ENCODE results near the gene CIRBP. TPM values are rescaled to one million over a fixed set of nuclear protein-coding genes. Genes with fewer than 3 reads are reported as not detected.
"Not testable (repeated sequence)": the region's sequence is repeated elsewhere in the genome, so short reads cannot be mapped to it uniquely, and the experiment has no call there.

CIRBP gene
- total RNA-seq, 1 donor from 2014 or later: 399 TPM

GRCh38 chr19:1304197-1304924 is 35.2 kb downstream of the CIRBP start:
- H3K9me3 Mint-ChIP-seq: no peaks in the 10 kb centered on the region
- POLR2A ChIA-PET: no interaction called here
- ATAC-seq (ENCODE audit: low read depth) (no peak), DNase-seq (no peak)
- intact Hi-C loops (cut with micrococcal nuclease): no loop called here
- peaks cover 2% of the 10 kb centered on the region for H3K4me1 Mint-ChIP-seq
- no peaks in the 10 kb centered on the region for H3K27me3 Mint-ChIP-seq
- TF ChIP-seq CTCF (IDR thresholded peaks at IDR 0.05): no peak
- CTCF ChIA-PET: no interaction called here
- H3K27ac Mint-ChIP-seq: no peak overlapping the region
- no peaks in the 10 kb centered on the region for H3K36me3 Mint-ChIP-seq (ENCODE audit: low read depth)
- H3K4me3 Mint-ChIP-seq: no peak overlapping the region

GRCh38 chr19:1305354-1305753 is 36.2 kb downstream of the CIRBP start:
- POLR2A ChIA-PET: interaction anchor here (0.7 kb wide), 1 partner anchor 566 kb away, joined by 4 read pairs; no protein-coding TSS in a partner anchor
- H3K4me3 Mint-ChIP-seq; H3K27ac Mint-ChIP-seq; ATAC-seq (ENCODE audit: low read depth); H3K36me3 Mint-ChIP-seq (ENCODE audit: low read depth); intact Hi-C loops (cut with micrococcal nuclease); H3K4me1 Mint-ChIP-seq; DNase-seq; H3K27me3 Mint-ChIP-seq; H3K9me3 Mint-ChIP-seq: not testable (repeated sequence)
- CTCF ChIA-PET: interaction anchor here (0.7 kb wide), 1 partner anchor 50 kb away, joined by 3 read pairs; a partner anchor contains a TSS

- no peak overlapping the region for H3K4me3 Mint-ChIP-seq
- ATAC-seq (ENCODE audit: low read depth) (no peak), DNase-seq (no peak)
- H3K36me3 Mint-ChIP-seq (ENCODE audit: low read depth): no peaks in the 10 kb centered on the region
- intact Hi-C loops (cut with micrococcal nuclease): no loop called here
- no peaks in the 10 kb centered on the region for H3K27me3 Mint-ChIP-seq
- no peaks in the 10 kb centered on the region for H3K9me3 Mint-ChIP-seq
- H3K4me1 Mint-ChIP-seq: peaks cover 2% of the 10 kb centered on the region
- ChIA-PET POLR2A (no interaction called here), CTCF (interaction anchor here (1.0 kb wide), 1 partner anchor 8 kb away, joined by 3 read pairs; no protein-coding TSS in a partner anchor)
- TF ChIP-seq CTCF (IDR thresholded peaks at IDR 0.05): no peak
- H3K27ac Mint-ChIP-seq: no peak overlapping the region
Measured at GRCh38 chr19:1307320-1307719, 38.2 kb downstream of the CIRBP start.

GRCh38 chr19:1307755-1308303 is 38.7 kb downstream of the CIRBP start:
- ChIA-PET POLR2A (interaction anchor here (0.7 kb wide), 1 partner anchor 10 kb away, joined by 7 read pairs; no protein-coding TSS in a partner anchor), CTCF (no interaction called here)
- DNase-seq (no peak), ATAC-seq (ENCODE audit: low read depth) (no peak)
- Mint-ChIP-seq H3K27ac (no peak overlapping the region), H3K27me3 (no peaks in the 10 kb centered on the region), H3K9me3 (no peaks in the 10 kb centered on the region), H3K4me3 (no peak overlapping the region), H3K36me3 (ENCODE audit: low read depth) (no peaks in the 10 kb centered on the region), H3K4me1 (peaks cover 2% of the 10 kb centered on the region)
- TF ChIP-seq CTCF (IDR thresholded peaks at IDR 0.05): no peak
- intact Hi-C loops (cut with micrococcal nuclease): no loop called here

GRCh38 chr19:1308718-1309117 is 39.6 kb downstream of the CIRBP start:
- no peak overlapping the region for H3K27ac Mint-ChIP-seq
- no peaks in the 10 kb centered on the region for H3K9me3 Mint-ChIP-seq
- no peak overlapping the region for H3K4me3 Mint-ChIP-seq
- H3K27me3 Mint-ChIP-seq: no peaks in the 10 kb centered on the region
- no peaks in the 10 kb centered on the region for H3K36me3 Mint-ChIP-seq (ENCODE audit: low read depth)
- no peak for TF ChIP-seq CTCF (IDR thresholded peaks at IDR 0.05)
- ChIA-PET POLR2A (no interaction called here), CTCF (no interaction called here)
- intact Hi-C loops (cut with micrococcal nuclease): no loop called here
- no peaks in the 10 kb centered on the region for H3K4me1 Mint-ChIP-seq
- ATAC-seq (ENCODE audit: low read depth) (no peak), DNase-seq (no peak)

Data from activated B cell treated with CpG ODN at 0.5 μM for 24 hours (primary cell).